Frontal cortex (tissue), 4 donors: ENCODE results near the gene CSPG4. TPM values are rescaled to one million over a fixed set of nuclear protein-coding genes. Genes with fewer than 3 reads are reported as not detected.
"Not testable (repeated sequence)": the region's sequence is repeated elsewhere in the genome, so short reads cannot be mapped to it uniquely, and the experiment has no call there.

ENCODE experiments used
- DNase-seq, 2 donors: peaks; one replicate each; pipeline ENCODE4 v3.0.0; 2012; ENCODE audit warnings: low spot score in 2 of 2
- FAIRE-seq: peaks from 2 replicates; lab custom pipeline; 2012; peaks lifted over from hg19 to GRCh38; lab: Jason Lieb, UNC
- total RNA-seq: library from RNA; depleted of rRNA; stranded (reverse); fragments of >200 nt; gene quantifications from one replicate; pipeline ENCODE4 v1.2.3, GENCODE V29; 2014
- donor health status: control.
- donor health status: control.
- donor health status: control.

Gene CSPG4
- total RNA-seq, 1 donor from 2014 or later = 4.5 TPM

- not testable (repeated sequence) for FAIRE-seq, DNase-seq
Measured at GRCh38 chr15:75711495-75711894, 1.2 kb downstream of the CSPG4 start.

GRCh38 chr15:75710874-75711273 lies 1.8 kb downstream of the CSPG4 start:
- not testable (repeated sequence) for DNase-seq, FAIRE-seq

- DNase-seq = not testable (repeated sequence)
Measured at GRCh38 chr15:75709458-75709857, 3.2 kb downstream of the CSPG4 start.

GRCh38 chr15:75706682-75706954 lies 6.0 kb downstream of the CSPG4 start:
- no peak for DNase-seq
- no peak for FAIRE-seq

More at GRCh38 chr15:75709458-75709857, 3.2 kb downstream of the CSPG4 start:
- FAIRE-seq = not testable (repeated sequence)

- DNase-seq (no peak), FAIRE-seq (no peak)
Measured at GRCh38 chr15:75705854-75706681, 6.6 kb downstream of the CSPG4 start.

- DNase-seq, FAIRE-seq: not testable (repeated sequence)
Measured at GRCh38 chr15:75705375-75705774, 7.3 kb downstream of the CSPG4 start.

GRCh38 chr15:75704618-75705017 lies 8.0 kb downstream of the CSPG4 start:
- DNase-seq = no peak
- no peak for FAIRE-seq

GRCh38 chr15:75704263-75704615 lies 8.4 kb downstream of the CSPG4 start:
- no peak for FAIRE-seq
- no peak for DNase-seq

- not testable (repeated sequence) for DNase-seq, FAIRE-seq
Measured at GRCh38 chr15:75703440-75704262, 9.0 kb downstream of the CSPG4 start.

- FAIRE-seq (no peak), DNase-seq (no peak)
Measured at GRCh38 chr15:75702436-75702835, 10.2 kb downstream of the CSPG4 start.

- DNase-seq, FAIRE-seq: not testable (repeated sequence)
Measured at GRCh38 chr15:75701071-75702003, 11.3 kb downstream of the CSPG4 start.

GRCh38 chr15:75699961-75700874 lies 12.4 kb downstream of the CSPG4 start:
- DNase-seq, FAIRE-seq: not testable (repeated sequence)

- not testable (repeated sequence) for DNase-seq, FAIRE-seq
Measured at GRCh38 chr15:75699517-75699916, 13.1 kb downstream of the CSPG4 start.

GRCh38 chr15:75697974-75698747 lies 14.5 kb downstream of the CSPG4 start:
- FAIRE-seq, DNase-seq: not testable (repeated sequence)

GRCh38 chr15:75697523-75697922 lies 15.1 kb downstream of the CSPG4 start:
- DNase-seq (no peak), FAIRE-seq (no peak)

- DNase-seq = no peak
- FAIRE-seq = no peak
Measured at GRCh38 chr15:75696854-75697259, 15.8 kb downstream of the CSPG4 start.

- FAIRE-seq (no peak), DNase-seq (peak; percentile 28 to 63)
Measured at GRCh38 chr15:75696311-75696720, 16.3 kb downstream of the CSPG4 start.
